ENCODE data around the gene CKAP2L. TPM values are rescaled to one million over a fixed set of nuclear protein-coding genes. Genes with fewer than 3 reads are reported as not detected.

The CKAP2L gene
- total RNA-seq, 1 donor from 2014 or later, result 8.9 TPM

- Mint-ChIP-seq H3K27me3 (ENCODE audit: low read depth) (no peaks in the 10 kb centered on the region), H3K27ac (no peak overlapping the region), H3K4me3 (no peak overlapping the region), H3K36me3 (peaks cover 20% of the 10 kb centered on the region), H3K4me1 (no peaks in the 10 kb centered on the region), H3K9me3 (no peaks in the 10 kb centered on the region)
- no peak for DNase-seq (ENCODE audit: low spot score in 2 of 2, unreplicated experiment in 2 of 2)
- TF ChIP-seq, protein P1, sequence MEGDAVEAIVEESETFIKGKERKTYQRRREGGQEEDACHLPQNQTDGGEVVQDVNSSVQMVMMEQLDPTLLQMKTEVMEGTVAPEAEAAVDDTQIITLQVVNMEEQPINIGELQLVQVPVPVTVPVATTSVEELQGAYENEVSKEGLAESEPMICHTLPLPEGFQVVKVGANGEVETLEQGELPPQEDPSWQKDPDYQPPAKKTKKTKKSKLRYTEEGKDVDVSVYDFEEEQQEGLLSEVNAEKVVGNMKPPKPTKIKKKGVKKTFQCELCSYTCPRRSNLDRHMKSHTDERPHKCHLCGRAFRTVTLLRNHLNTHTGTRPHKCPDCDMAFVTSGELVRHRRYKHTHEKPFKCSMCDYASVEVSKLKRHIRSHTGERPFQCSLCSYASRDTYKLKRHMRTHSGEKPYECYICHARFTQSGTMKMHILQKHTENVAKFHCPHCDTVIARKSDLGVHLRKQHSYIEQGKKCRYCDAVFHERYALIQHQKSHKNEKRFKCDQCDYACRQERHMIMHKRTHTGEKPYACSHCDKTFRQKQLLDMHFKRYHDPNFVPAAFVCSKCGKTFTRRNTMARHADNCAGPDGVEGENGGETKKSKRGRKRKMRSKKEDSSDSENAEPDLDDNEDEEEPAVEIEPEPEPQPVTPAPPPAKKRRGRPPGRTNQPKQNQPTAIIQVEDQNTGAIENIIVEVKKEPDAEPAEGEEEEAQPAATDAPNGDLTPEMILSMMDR (IDR thresholded peaks at IDR 0.05; ENCODE audit: unreplicated experiment), result no peak
Observed at GRCh38 chr2:112751451-112752197, 12.8 kb downstream of the CKAP2L start.

GRCh38 chr2:112750560-112750843 is 13.9 kb downstream of the CKAP2L start:
- H3K4me1 Mint-ChIP-seq, result no peaks in the 10 kb centered on the region
- DNase-seq (ENCODE audit: low spot score in 2 of 2, unreplicated experiment in 2 of 2), result no peak
- no peak overlapping the region for H3K27ac Mint-ChIP-seq
- H3K4me3 Mint-ChIP-seq, result no peak overlapping the region
- H3K36me3 Mint-ChIP-seq, result peaks cover 24% of the 10 kb centered on the region
- TF ChIP-seq, protein P1 (IDR thresholded peaks at IDR 0.05; ENCODE audit: unreplicated experiment), result no peak
- H3K9me3 Mint-ChIP-seq, result no peaks in the 10 kb centered on the region
- H3K27me3 Mint-ChIP-seq (ENCODE audit: low read depth), result no peaks in the 10 kb centered on the region

DNA sequence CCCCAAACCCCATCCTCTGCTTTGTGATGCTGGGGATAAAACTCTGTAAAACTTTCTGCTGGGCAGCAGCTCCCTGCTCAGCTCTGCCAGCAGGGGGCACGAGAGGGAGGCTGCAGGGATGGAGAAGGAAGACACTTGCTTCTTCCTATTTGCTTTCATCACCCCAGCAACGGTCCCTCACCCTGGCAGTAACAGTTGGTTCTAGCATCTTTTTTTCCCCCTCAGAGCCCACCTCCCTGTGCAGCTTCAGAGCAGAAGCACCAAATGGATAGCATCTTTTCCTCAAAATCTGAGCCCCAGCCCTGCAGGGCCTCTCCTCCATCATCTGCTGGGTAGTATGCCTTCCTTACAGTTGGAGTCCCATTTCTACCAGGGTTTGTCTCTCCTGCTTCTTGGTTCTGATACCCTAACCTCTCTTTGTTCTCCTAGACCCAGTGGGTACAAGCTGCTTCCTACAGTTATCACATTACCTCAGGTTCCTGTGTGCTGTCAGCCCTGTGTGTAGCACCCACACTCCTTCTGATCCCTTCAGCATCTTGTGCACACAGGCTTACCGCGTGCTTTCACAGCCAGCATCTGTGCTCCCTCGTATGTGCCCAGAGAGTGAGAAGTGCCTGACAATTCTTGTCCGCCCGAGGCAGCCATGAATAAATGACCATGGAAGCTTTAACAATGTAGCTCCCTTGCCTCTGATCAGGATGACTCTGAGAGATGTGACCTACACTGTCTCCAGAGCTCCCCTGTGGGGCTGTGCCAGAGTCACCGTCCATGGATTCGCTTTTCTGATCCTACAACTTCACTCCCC is 14.5 kb downstream of the CKAP2L start:
- Mint-ChIP-seq H3K27ac (peak overlapping the region; percentile 16), H3K27me3 (ENCODE audit: low read depth) (no peaks in the 10 kb centered on the region), H3K9me3 (no peaks in the 10 kb centered on the region), H3K4me1 (no peaks in the 10 kb centered on the region), H3K4me3 (no peak overlapping the region), H3K36me3 (peaks cover 21% of the 10 kb centered on the region)
- TF ChIP-seq, protein P1 (IDR thresholded peaks at IDR 0.05; ENCODE audit: unreplicated experiment), result peak; percentile 82
- DNase-seq (ENCODE audit: low spot score in 2 of 2, unreplicated experiment in 2 of 2), result peak; percentile 53 to 85

DNA sequence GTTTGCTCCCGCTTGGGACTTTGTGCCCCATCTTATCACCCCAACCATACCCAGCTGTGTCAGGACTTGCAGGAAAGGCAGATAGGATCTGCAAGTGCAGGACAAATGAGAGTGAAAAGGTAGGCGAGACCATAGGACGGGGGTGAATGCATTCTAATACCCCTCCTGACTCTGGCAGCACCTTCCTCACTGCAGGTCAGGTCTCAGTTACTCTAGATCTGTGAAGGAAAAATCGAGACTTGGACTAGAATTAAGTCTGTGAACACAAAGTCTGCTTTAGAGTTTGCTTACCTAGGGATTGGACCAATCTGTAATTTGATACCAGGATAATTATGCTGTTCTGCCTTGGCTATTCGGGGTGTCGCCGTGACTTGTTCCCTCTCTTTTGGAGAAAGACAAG is 23.9 kb downstream of the CKAP2L start:
- H3K4me1 Mint-ChIP-seq, result peaks cover 7% of the 10 kb centered on the region
- TF ChIP-seq, protein P1 (IDR thresholded peaks at IDR 0.05; ENCODE audit: unreplicated experiment), result no peak
- no peak for DNase-seq (ENCODE audit: low spot score in 2 of 2, unreplicated experiment in 2 of 2)
- no peaks in the 10 kb centered on the region for H3K9me3 Mint-ChIP-seq
- no peak overlapping the region for H3K4me3 Mint-ChIP-seq
- peaks cover 21% of the 10 kb centered on the region for H3K36me3 Mint-ChIP-seq
- H3K27me3 Mint-ChIP-seq (ENCODE audit: low read depth), result no peaks in the 10 kb centered on the region
- H3K27ac Mint-ChIP-seq, result no peak overlapping the region

DNA sequence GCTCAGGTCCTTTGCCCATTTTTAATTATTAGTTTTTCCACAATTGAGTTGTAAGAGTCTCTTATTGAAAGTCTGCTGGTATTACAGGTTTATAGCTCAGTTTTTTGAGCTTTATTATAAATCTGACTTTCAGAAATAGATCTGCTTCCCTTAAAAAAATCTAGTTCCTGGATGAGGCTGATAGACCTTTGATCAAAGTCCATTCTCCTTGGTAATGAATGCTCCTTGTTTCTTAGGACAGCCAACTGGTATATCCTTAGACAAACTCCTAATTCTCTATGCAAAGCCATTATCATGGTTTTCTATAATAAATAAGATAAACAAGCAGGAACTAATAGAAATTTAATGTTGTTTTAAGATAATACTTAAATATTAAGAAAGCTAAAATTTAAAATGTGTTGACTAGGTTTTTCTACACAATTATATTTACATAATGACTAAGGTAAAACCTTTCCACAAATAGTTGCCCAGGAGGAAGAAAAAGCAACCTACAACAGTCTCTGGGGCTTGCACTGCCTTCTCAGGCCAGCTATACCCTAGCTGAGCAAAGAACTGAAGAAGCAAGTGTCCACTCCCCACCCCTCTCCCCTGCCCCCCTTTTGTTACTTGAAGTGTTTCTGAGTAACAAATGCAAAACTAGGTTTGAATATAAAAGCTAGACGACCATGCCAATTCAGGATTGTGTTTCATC is 26.7 kb downstream of the CKAP2L start:
- H3K4me3 Mint-ChIP-seq, result no peak overlapping the region
- TF ChIP-seq, protein P1 (IDR thresholded peaks at IDR 0.05; ENCODE audit: unreplicated experiment), result no peak
- peaks cover 12% of the 10 kb centered on the region for H3K4me1 Mint-ChIP-seq
- no peak for DNase-seq (ENCODE audit: low spot score in 2 of 2, unreplicated experiment in 2 of 2)
- H3K9me3 Mint-ChIP-seq, result no peaks in the 10 kb centered on the region
- no peak overlapping the region for H3K27ac Mint-ChIP-seq
- no peaks in the 10 kb centered on the region for H3K27me3 Mint-ChIP-seq (ENCODE audit: low read depth)
- peaks cover 16% of the 10 kb centered on the region for H3K36me3 Mint-ChIP-seq
